Activated CD4-positive, alpha-beta T cell treated with anti-CD3 and anti-CD28 coated beads, Interleukin-2, amount 10 ng/mL, durations not matched to agents 7 days and 5 days (primary cell): ENCODE measurements around the gene PARVG. TPM values are rescaled to one million over a fixed set of nuclear protein-coding genes. Genes with fewer than 3 reads are reported as not detected.

Experiments used
- CTCF ChIA-PET: fragments of 350-600 bp; sonication (Branson Sonifier 250); formaldehyde crosslinking; loops from one replicate; lab custom pipeline; 2021; ENCODE audit warnings: antibody characterized with exemption; lab: Charles Lee
- POLR2A ChIA-PET: fragments of 350-600 bp; sonication (Branson Sonifier 250); formaldehyde crosslinking; loops from one replicate; lab custom pipeline; 2021; ENCODE audit warnings: antibody characterized with exemption; lab: Charles Lee
- DNase-seq: peaks from one replicate; pipeline ENCODE4 v3.0.0-alpha.2; 2020
- H3K27ac Mint-ChIP-seq: one replicate; pipeline ENCODE4 v1.8.0; 2021; ENCODE audit warnings: mild to moderate bottlenecking, moderate library complexity, mixed read lengths
- H3K27me3 Mint-ChIP-seq: one replicate; pipeline ENCODE4 v1.8.0; 2021; ENCODE audit warnings: mixed read lengths
- H3K36me3 Mint-ChIP-seq: one replicate; pipeline ENCODE4 v1.8.0; 2021; ENCODE audit warnings: low read depth, mixed read lengths
- H3K4me1 Mint-ChIP-seq: one replicate; pipeline ENCODE4 v1.8.0; 2021; ENCODE audit warnings: mixed read lengths
- H3K4me3 Mint-ChIP-seq: one replicate; pipeline ENCODE4 v1.8.0; 2021; ENCODE audit warnings: mild to moderate bottlenecking, moderate library complexity, mixed read lengths
- H3K9me3 Mint-ChIP-seq: one replicate; pipeline ENCODE4 v1.8.0; 2021; ENCODE audit warnings: mixed read lengths
- total RNA-seq, 2 experiments: library from RNA; stranded (reverse); gene quantifications; one replicate each; pipeline ENCODE4 v1.2.3, GENCODE V29; 2021

The PARVG gene
- total RNA-seq, 2 experiments from 2014 or later: 146 to 158 TPM

- no peak for DNase-seq
- no peaks in the 10 kb centered on the region for H3K27me3 Mint-ChIP-seq
- H3K36me3 Mint-ChIP-seq: peaks cover 3% of the 10 kb centered on the region
- ChIA-PET CTCF (no interaction called here), POLR2A (no interaction called here)
- H3K9me3 Mint-ChIP-seq: peaks cover 2% of the 10 kb centered on the region
- no peak overlapping the region for H3K4me3 Mint-ChIP-seq
- peaks cover 7% of the 10 kb centered on the region for H3K4me1 Mint-ChIP-seq
- H3K27ac Mint-ChIP-seq: no peak overlapping the region
Measured at GRCh38 chr22:44214764-44215163, 34.0 kb downstream of the PARVG start.

- H3K27me3 Mint-ChIP-seq: no peaks in the 10 kb centered on the region
- CTCF ChIA-PET: no interaction called here
- no peak overlapping the region for H3K4me3 Mint-ChIP-seq
- H3K27ac Mint-ChIP-seq: no peak overlapping the region
- POLR2A ChIA-PET: no interaction called here
- H3K9me3 Mint-ChIP-seq: no peaks in the 10 kb centered on the region
- peaks cover 2% of the 10 kb centered on the region for H3K4me1 Mint-ChIP-seq
- no peak for DNase-seq
- no peaks in the 10 kb centered on the region for H3K36me3 Mint-ChIP-seq
Measured at GRCh38 chr22:44215287-44215686, 34.6 kb downstream of the PARVG start.

GRCh38 chr22:44217346-44217745 is 36.6 kb downstream of the PARVG start:
- Mint-ChIP-seq H3K27ac (no peak overlapping the region), H3K4me1 (no peaks in the 10 kb centered on the region), H3K9me3 (no peaks in the 10 kb centered on the region), H3K36me3 (no peaks in the 10 kb centered on the region), H3K4me3 (no peak overlapping the region), H3K27me3 (no peaks in the 10 kb centered on the region)
- CTCF ChIA-PET: no interaction called here
- POLR2A ChIA-PET: no interaction called here
- no peak for DNase-seq

- no peaks in the 10 kb centered on the region for H3K36me3 Mint-ChIP-seq
- no peaks in the 10 kb centered on the region for H3K4me1 Mint-ChIP-seq
- no peak overlapping the region for H3K4me3 Mint-ChIP-seq
- H3K27me3 Mint-ChIP-seq: no peaks in the 10 kb centered on the region
- ChIA-PET POLR2A (no interaction called here), CTCF (interaction anchor here (0.5 kb wide), 1 partner anchor 19 kb away, joined by 3 read pairs; no protein-coding TSS in a partner anchor)
- no peak overlapping the region for H3K27ac Mint-ChIP-seq
- H3K9me3 Mint-ChIP-seq: no peaks in the 10 kb centered on the region
- DNase-seq: no peak
Measured at GRCh38 chr22:44218071-44218470, 37.3 kb downstream of the PARVG start.

- no peaks in the 10 kb centered on the region for H3K4me1 Mint-ChIP-seq
- POLR2A ChIA-PET: no interaction called here
Measured at GRCh38 chr22:44219101-44219870, 38.6 kb downstream of the PARVG start.

GRCh38 chr22:44220727-44221680 is 40.3 kb downstream of the PARVG start:
- DNase-seq: no peak
- H3K4me3 Mint-ChIP-seq: no peak overlapping the region
- H3K27ac Mint-ChIP-seq: no peak overlapping the region
- H3K36me3 Mint-ChIP-seq: no peaks in the 10 kb centered on the region
- ChIA-PET CTCF (no interaction called here), POLR2A (interaction anchor here (0.6 kb wide), 1 partner anchor 44 kb away, joined by 3 read pairs; no protein-coding TSS in a partner anchor)
- H3K9me3 Mint-ChIP-seq: no peaks in the 10 kb centered on the region
- H3K27me3 Mint-ChIP-seq: peaks cover 8% of the 10 kb centered on the region
- no peaks in the 10 kb centered on the region for H3K4me1 Mint-ChIP-seq

More at GRCh38 chr22:44219101-44219870, 38.6 kb downstream of the PARVG start:
- no peak overlapping the region for H3K4me3 Mint-ChIP-seq
- no peaks in the 10 kb centered on the region for H3K9me3 Mint-ChIP-seq
- H3K36me3 Mint-ChIP-seq: no peaks in the 10 kb centered on the region
- no peaks in the 10 kb centered on the region for H3K27me3 Mint-ChIP-seq
- CTCF ChIA-PET: no interaction called here
- no peak for DNase-seq
- no peak overlapping the region for H3K27ac Mint-ChIP-seq

GRCh38 chr22:44221710-44222475 is 41.2 kb downstream of the PARVG start:
- Mint-ChIP-seq H3K9me3 (peaks cover under 1% of the 10 kb centered on the region), H3K36me3 (no peaks in the 10 kb centered on the region), H3K4me1 (no peaks in the 10 kb centered on the region), H3K4me3 (no peak overlapping the region), H3K27me3 (peaks cover 14% of the 10 kb centered on the region), H3K27ac (no peak overlapping the region)
- ChIA-PET POLR2A (no interaction called here), CTCF (no interaction called here)
- DNase-seq: no peak

GRCh38 chr22:44224166-44224565 is 43.4 kb downstream of the PARVG start:
- H3K36me3 Mint-ChIP-seq: no peaks in the 10 kb centered on the region
- H3K9me3 Mint-ChIP-seq: peaks cover 4% of the 10 kb centered on the region
- no peak for DNase-seq
- H3K4me3 Mint-ChIP-seq: no peak overlapping the region
- ChIA-PET CTCF (no interaction called here), POLR2A (interaction anchor here (0.7 kb wide), 1 partner anchor 154 kb away, joined by 4 read pairs; no protein-coding TSS in a partner anchor)
- peaks cover 15% of the 10 kb centered on the region for H3K27me3 Mint-ChIP-seq
- no peak overlapping the region for H3K27ac Mint-ChIP-seq
- no peaks in the 10 kb centered on the region for H3K4me1 Mint-ChIP-seq

- ChIA-PET CTCF (no interaction called here), POLR2A (no interaction called here)
- H3K36me3 Mint-ChIP-seq: no peaks in the 10 kb centered on the region
- H3K27ac Mint-ChIP-seq: no peak overlapping the region
- H3K27me3 Mint-ChIP-seq: peaks cover 18% of the 10 kb centered on the region
- peaks cover 6% of the 10 kb centered on the region for H3K9me3 Mint-ChIP-seq
- H3K4me3 Mint-ChIP-seq: no peak overlapping the region
- DNase-seq: no peak
- no peaks in the 10 kb centered on the region for H3K4me1 Mint-ChIP-seq
Measured at GRCh38 chr22:44225091-44225689, 44.5 kb downstream of the PARVG start.

- Mint-ChIP-seq H3K9me3 (peaks cover 6% of the 10 kb centered on the region), H3K36me3 (no peaks in the 10 kb centered on the region), H3K27ac (no peak overlapping the region), H3K27me3 (peaks cover 18% of the 10 kb centered on the region), H3K4me3 (no peak overlapping the region), H3K4me1 (no peaks in the 10 kb centered on the region)
- CTCF ChIA-PET: no interaction called here
- POLR2A ChIA-PET: no interaction called here
- DNase-seq: no peak
Measured at GRCh38 chr22:44225812-44226211, 45.1 kb downstream of the PARVG start.

- DNase-seq: no peak
- H3K27ac Mint-ChIP-seq: no peak overlapping the region
- no peaks in the 10 kb centered on the region for H3K36me3 Mint-ChIP-seq
- H3K27me3 Mint-ChIP-seq: peaks cover 18% of the 10 kb centered on the region
- H3K9me3 Mint-ChIP-seq: peaks cover 6% of the 10 kb centered on the region
- H3K4me1 Mint-ChIP-seq: no peaks in the 10 kb centered on the region
- CTCF ChIA-PET: no interaction called here
- POLR2A ChIA-PET: no interaction called here
- H3K4me3 Mint-ChIP-seq: no peak overlapping the region
Measured at GRCh38 chr22:44229331-44229730, 48.6 kb downstream of the PARVG start.

- peaks cover 6% of the 10 kb centered on the region for H3K9me3 Mint-ChIP-seq
- peaks cover 18% of the 10 kb centered on the region for H3K27me3 Mint-ChIP-seq
- ChIA-PET CTCF (no interaction called here), POLR2A (no interaction called here)
- H3K4me3 Mint-ChIP-seq: no peak overlapping the region
- no peaks in the 10 kb centered on the region for H3K36me3 Mint-ChIP-seq
- no peaks in the 10 kb centered on the region for H3K4me1 Mint-ChIP-seq
- no peak for DNase-seq
- H3K27ac Mint-ChIP-seq: no peak overlapping the region
Measured at GRCh38 chr22:44229809-44230208, 49.1 kb downstream of the PARVG start.
